KMS-11 (cell line): ENCODE measurements around the gene CD9.

Experiments used
- H2AFZ ChIP-seq: fragments of 200-600 bp; sonication (generic); 2 replicates; pipeline ENCODE4 v1.6.1; 2016; ENCODE audit warnings: antibody characterized with exemption, mixed run types, low read depth
- H3K27ac ChIP-seq: fragments of 200-600 bp; sonication (generic); 2 replicates; pipeline ENCODE4 v1.6.1; 2016; ENCODE audit warnings: mild to moderate bottlenecking, mixed run types
- H3K27me3 ChIP-seq: fragments of 200-600 bp; sonication (generic); 2 replicates; pipeline ENCODE4 v1.6.1; 2017; ENCODE audit warnings: mild to moderate bottlenecking, low read depth, mixed run types, moderate library complexity; ENCODE audit not compliant: insufficient read depth
- H3K36me3 ChIP-seq: fragments of 200-600 bp; sonication (generic); 2 replicates; pipeline ENCODE4 v1.6.1; 2017; ENCODE audit warnings: mild to moderate bottlenecking, mixed run types; ENCODE audit not compliant: insufficient read depth
- H3K4me1 ChIP-seq: fragments of 200-600 bp; sonication (generic); 2 replicates; pipeline ENCODE4 v1.6.1; 2016; ENCODE audit warnings: mild to moderate bottlenecking, low read depth, mixed run types; ENCODE audit not compliant: poor library complexity, severe bottlenecking
- H3K4me2 ChIP-seq: fragments of 200-600 bp; sonication (generic); 2 replicates; pipeline ENCODE4 v1.7.0; 2016; ENCODE audit warnings: mild to moderate bottlenecking, mixed run types
- H3K4me3 ChIP-seq: fragments of 200-600 bp; sonication (generic); IDR thresholded peaks from 2 replicates; pipeline ENCODE4 v1.6.1; 2017; ENCODE audit warnings: low read depth, low read length, mixed read lengths; ENCODE audit not compliant: insufficient read depth
- H3K79me2 ChIP-seq: fragments of 200-600 bp; sonication (generic); 2 replicates; pipeline ENCODE4 v1.6.1; 2016; ENCODE audit warnings: low read depth, mixed run types; ENCODE audit not compliant: insufficient read depth
- H3K9ac ChIP-seq: fragments of 200-600 bp; sonication (generic); 2 replicates; pipeline ENCODE4 v1.6.1; 2016; ENCODE audit warnings: mild to moderate bottlenecking, mixed run types
- H4K20me1 ChIP-seq: fragments of 200-600 bp; sonication (generic); 2 replicates; pipeline ENCODE4 v1.6.1; 2016; ENCODE audit warnings: mild to moderate bottlenecking, mixed run types; ENCODE audit not compliant: insufficient read depth
- TF ChIP-seq, protein P1 (sequence below): fragments of 200-600 bp; sonication (generic); conservative IDR thresholded peaks from 2 replicates; pipeline ENCODE4 v1.6.1; 2017; ENCODE audit warnings: low read depth, mild to moderate bottlenecking, antibody characterized with exemption, low read length, moderate library complexity, mixed read lengths

Gene CD9

DNA sequence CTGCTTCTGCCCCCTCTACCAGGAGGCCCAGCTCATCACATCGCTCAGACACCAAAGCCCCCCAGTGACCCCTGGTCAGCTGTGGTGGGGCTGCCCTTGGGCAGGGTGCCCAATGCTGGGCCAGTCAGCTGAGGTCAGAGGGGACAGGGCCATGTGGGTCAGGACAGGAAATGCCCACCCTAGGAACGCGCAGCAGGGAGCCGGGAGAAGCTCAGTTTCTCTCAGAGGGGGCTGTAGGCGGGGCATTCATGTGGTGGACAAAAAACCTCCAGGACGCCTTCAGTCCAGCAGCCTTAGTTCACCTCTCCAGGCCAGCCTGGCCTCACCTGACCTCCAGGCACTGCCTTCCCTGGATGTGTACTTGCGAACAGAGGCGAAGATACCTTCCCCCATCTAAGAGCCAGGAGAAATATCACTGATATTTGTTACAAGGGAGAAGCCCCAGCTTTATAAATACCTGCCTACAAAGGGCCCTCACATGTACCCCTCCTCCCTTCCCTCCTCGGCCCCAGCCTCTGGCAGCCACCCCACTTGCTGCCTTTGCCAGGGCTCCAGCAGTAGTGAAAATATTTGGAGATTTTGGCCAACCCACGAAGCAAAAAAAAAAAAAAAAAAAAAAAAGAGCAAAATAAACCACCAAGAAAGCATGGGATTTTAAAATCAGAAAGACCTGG is 68.4 kb downstream of the CD9 start:
- Histone ChIP-seq H3K4me1 (peaks cover 27% of the 10 kb centered on the region), H3K4me2 (no peak overlapping the region), H3K4me3 (no peak overlapping the region), H4K20me1 (no peaks in the 10 kb centered on the region), H3K36me3 (no peaks in the 10 kb centered on the region), H3K9ac (no peak overlapping the region), H3K27me3 (no peaks in the 10 kb centered on the region), H3K79me2 (no peaks in the 10 kb centered on the region), H3K27ac (no peak overlapping the region), H2AFZ (no peak overlapping the region)
- TF ChIP-seq, protein P1, sequence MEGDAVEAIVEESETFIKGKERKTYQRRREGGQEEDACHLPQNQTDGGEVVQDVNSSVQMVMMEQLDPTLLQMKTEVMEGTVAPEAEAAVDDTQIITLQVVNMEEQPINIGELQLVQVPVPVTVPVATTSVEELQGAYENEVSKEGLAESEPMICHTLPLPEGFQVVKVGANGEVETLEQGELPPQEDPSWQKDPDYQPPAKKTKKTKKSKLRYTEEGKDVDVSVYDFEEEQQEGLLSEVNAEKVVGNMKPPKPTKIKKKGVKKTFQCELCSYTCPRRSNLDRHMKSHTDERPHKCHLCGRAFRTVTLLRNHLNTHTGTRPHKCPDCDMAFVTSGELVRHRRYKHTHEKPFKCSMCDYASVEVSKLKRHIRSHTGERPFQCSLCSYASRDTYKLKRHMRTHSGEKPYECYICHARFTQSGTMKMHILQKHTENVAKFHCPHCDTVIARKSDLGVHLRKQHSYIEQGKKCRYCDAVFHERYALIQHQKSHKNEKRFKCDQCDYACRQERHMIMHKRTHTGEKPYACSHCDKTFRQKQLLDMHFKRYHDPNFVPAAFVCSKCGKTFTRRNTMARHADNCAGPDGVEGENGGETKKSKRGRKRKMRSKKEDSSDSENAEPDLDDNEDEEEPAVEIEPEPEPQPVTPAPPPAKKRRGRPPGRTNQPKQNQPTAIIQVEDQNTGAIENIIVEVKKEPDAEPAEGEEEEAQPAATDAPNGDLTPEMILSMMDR, result no peak

DNA sequence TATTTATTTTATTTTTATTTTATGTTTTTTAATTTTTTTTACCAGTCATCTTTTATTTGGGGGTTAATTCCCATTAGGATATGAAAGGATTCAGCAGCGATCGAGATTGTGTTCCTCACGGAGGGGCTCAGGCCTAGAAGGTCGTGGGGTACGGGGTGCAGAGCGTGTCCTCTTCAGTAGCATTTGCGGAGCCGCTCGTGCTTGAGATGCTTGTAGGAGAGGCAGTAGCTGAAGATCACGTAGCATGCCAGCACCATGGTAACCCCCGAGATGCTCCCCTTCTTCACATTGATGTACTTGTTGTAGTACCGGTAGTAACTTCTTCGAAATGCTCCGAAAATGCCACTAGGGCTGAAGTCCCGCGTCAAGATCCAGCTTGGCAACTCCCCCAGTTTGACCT is 69.8 kb downstream of the CD9 start:
- Histone ChIP-seq H3K9ac (no peak overlapping the region), H3K79me2 (no peaks in the 10 kb centered on the region), H3K36me3 (no peaks in the 10 kb centered on the region), H3K4me2 (no peak overlapping the region), H3K27me3 (no peaks in the 10 kb centered on the region), H3K27ac (no peak overlapping the region), H3K4me3 (no peak overlapping the region), H2AFZ (no peak overlapping the region), H3K4me1 (peaks cover 29% of the 10 kb centered on the region), H4K20me1 (no peaks in the 10 kb centered on the region)
- TF ChIP-seq, protein P1, result no peak

DNA sequence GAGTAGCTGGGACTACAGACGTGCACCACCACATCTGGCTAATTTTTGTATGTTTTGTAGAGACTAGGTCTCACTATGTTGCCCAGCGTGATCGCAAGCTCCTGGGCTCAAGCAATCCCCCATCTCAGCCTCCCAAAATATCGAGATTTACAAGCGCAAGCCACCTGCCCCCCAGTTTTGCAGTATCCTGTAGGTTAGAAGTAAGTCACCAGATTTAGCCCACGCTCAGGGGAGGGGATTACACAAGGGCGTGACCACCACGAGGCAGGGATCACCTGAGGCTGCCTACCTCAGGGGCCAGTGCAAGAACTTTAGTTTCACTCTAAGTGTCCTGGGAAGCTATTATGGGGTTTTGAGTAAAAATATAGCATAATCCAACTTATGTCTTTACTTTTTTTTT is 71.1 kb downstream of the CD9 start:
- no peak overlapping the region for H3K9ac ChIP-seq
- H3K27me3 ChIP-seq, result no peaks in the 10 kb centered on the region
- H2AFZ ChIP-seq, result no peak overlapping the region
- peaks cover 29% of the 10 kb centered on the region for H3K4me1 ChIP-seq
- no peak overlapping the region for H3K4me3 ChIP-seq
- H3K36me3 ChIP-seq, result no peaks in the 10 kb centered on the region
- H4K20me1 ChIP-seq, result no peaks in the 10 kb centered on the region
- TF ChIP-seq, protein P1, result no peak
- no peak overlapping the region for H3K4me2 ChIP-seq
- H3K79me2 ChIP-seq, result no peaks in the 10 kb centered on the region
- no peak overlapping the region for H3K27ac ChIP-seq

DNA sequence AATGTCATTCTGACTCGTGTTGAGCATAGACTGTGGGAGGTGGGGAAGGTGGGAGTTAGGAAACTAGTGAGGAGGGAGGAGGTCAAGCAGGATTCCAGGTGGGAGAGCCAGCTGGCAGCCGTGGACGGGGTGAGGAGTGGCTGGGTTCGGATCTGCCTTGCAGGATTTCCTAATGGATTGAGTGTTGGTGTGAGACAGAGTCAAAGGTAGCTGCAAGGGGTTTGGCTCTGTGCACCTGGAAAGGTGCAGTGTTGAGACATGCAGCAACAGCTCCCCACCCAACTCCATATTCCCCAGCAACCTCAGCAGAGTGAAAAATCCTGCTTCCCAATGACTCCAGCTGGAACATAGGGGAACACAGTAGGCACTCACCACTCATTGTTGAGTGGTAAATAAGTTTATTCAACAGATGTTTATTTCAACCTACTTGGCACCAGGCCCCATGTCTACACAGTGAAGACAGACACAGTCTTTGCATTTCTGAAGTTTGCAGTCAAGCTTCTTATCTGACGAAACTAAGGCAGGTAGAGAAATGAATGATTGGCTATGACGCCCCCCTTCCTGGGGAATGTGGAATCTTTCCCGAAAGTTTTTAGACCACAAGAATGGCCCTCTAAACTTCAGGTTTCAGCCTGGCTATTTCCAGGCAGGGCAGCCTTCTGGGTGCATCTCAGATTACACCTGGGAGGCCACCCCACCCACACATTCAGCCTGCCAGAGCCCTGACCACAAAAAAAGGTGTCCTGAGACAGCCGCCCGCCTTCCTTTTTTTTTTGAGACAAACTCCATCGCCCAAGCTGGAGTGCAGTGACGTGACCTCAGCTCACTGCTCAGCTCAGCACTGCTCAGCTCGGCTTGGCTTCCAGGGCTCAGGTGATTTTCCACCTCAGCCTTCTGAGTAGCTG is 72.4 kb downstream of the CD9 start:
- peak overlapping the region; percentile 47; the same call in 1 of the 2 replicates for H2AFZ ChIP-seq
- no peaks in the 10 kb centered on the region for H4K20me1 ChIP-seq
- H3K36me3 ChIP-seq, result no peaks in the 10 kb centered on the region
- peak overlapping the region; percentile 24; the same call in 1 of the 2 replicates for H3K27ac ChIP-seq
- H3K9ac ChIP-seq, result peak overlapping the region; percentile 15; the same call in 1 of the 2 replicates
- no peaks in the 10 kb centered on the region for H3K79me2 ChIP-seq
- TF ChIP-seq, protein P1, result no peak
- H3K4me1 ChIP-seq, result peaks cover 30% of the 10 kb centered on the region
- no peak overlapping the region for H3K4me3 ChIP-seq
- H3K27me3 ChIP-seq, result no peaks in the 10 kb centered on the region
- H3K4me2 ChIP-seq, result peak overlapping the region; percentile 73
